Gastrocnemius medialis (tissue), 4 donors: ENCODE data around the gene ABCC10. TPM values are rescaled to one million over a fixed set of nuclear protein-coding genes. Genes with fewer than 3 reads are reported as not detected.
"Not testable (repeated sequence)": the region's sequence is repeated elsewhere in the genome, so short reads cannot be mapped to it uniquely, and the experiment has no call there.

Source experiments
- ATAC-seq, 2 donors: fragments of 150-250 bp; one replicate each; pipeline ENCODE4 v1.9.1; 2016
- DNase-seq, 2 donors: peaks; one replicate each; pipeline ENCODE4 v3.0.0-alpha.2; 2019
- H3K27ac ChIP-seq, 4 donors: fragments of 200-600 bp; sonication (generic); 1 replicate in 1 of 4; 2 replicates in 3 of 4; pipeline ENCODE4 v1.5.1; 2016 to 2018; ENCODE audit warnings: mild to moderate bottlenecking in 2 of 4, moderate library complexity in 1 of 4
- H3K27me3 ChIP-seq, 3 donors: fragments of 200-600 bp; sonication (generic) in 2 of 3; 1 replicate in 1 of 3; 2 replicates in 2 of 3; pipeline versions ENCODE4 v1.5.1 to v1.6.0; 2016 to 2019; ENCODE audit warnings: mild to moderate bottlenecking in 1 of 3, moderate library complexity in 1 of 3
- H3K36me3 ChIP-seq, 2 donors: fragments of 200-600 bp; sonication (generic) in 1 of 2; one replicate each; pipeline ENCODE4 v1.5.1; 2017 to 2018
- H3K4me1 ChIP-seq, 2 donors: fragments of 200-600 bp; sonication (generic) in 1 of 2; one replicate each; pipeline ENCODE4 v1.5.1; 2016 to 2017; ENCODE audit warnings: mild to moderate bottlenecking in 2 of 2
- H3K4me3 ChIP-seq, 4 donors: fragments of 200-600 bp; sonication (generic) in 3 of 4; 1 replicate in 1 of 4; 2 replicates in 3 of 4; pipeline ENCODE4 v1.5.1; 2016 to 2019; ENCODE audit warnings: mild to moderate bottlenecking in 2 of 4
- H3K9me3 ChIP-seq, 3 donors: fragments of 200-600 bp; sonication (generic) in 2 of 3; 1 replicate in 1 of 3; 2 replicates in 2 of 3; pipeline ENCODE4 v1.5.1; 2016 to 2019
- POLR2A ChIP-seq, 2 donors: fragments of 450-650 bp; IDR thresholded peaks; one replicate each; pipeline ENCODE4 v1.6.1; 2017; ENCODE audit warnings: antibody characterized with exemption in 2 of 2, mild to moderate bottlenecking in 2 of 2, moderate library complexity in 2 of 2
- in situ Hi-C, 4 donors: fragments of 200-750 bp; cut with MboI; loops; one replicate each; pipeline versions ENCODE4 v1.15.0 to v1.8.0; 2017; ENCODE audit warnings: low sequenced_read_pairs in 4 of 4
- intact Hi-C: fragments of 100-400 bp; cut with DNase I; formaldehyde crosslinking; loops from one replicate; pipeline ENCODE4 v1.15.1; 2023; ENCODE audit warnings: low total_unique reads
- total RNA-seq, 4 donors: library from RNA; depleted of rRNA; stranded (reverse); fragments of >200 nt; gene quantifications; one replicate each; pipeline versions ENCODE4 v1.1.0 to v1.2.3, GENCODE V29; 2016
- TF ChIP-seq, protein P1 (sequence below), 5 experiments: fragments of 450-650 bp in 3 of 5; fragments of 200-600 bp in 2 of 5; sonication (generic) in 2 of 5; IDR thresholded peaks in 4 of 5; conservative IDR thresholded peaks in 1 of 5; 1 replicate in 4 of 5; 2 replicates in 1 of 5; pipeline ENCODE4 v1.5.1; 2016 to 2019; ENCODE audit warnings: antibody characterized with exemption in 5 of 5, mild to moderate bottlenecking in 3 of 5, moderate library complexity in 3 of 5

ABCC10 gene
- total RNA-seq, 4 donors from 2014 or later: 5.3 to 11.8 (median 8.6) TPM

DNA sequence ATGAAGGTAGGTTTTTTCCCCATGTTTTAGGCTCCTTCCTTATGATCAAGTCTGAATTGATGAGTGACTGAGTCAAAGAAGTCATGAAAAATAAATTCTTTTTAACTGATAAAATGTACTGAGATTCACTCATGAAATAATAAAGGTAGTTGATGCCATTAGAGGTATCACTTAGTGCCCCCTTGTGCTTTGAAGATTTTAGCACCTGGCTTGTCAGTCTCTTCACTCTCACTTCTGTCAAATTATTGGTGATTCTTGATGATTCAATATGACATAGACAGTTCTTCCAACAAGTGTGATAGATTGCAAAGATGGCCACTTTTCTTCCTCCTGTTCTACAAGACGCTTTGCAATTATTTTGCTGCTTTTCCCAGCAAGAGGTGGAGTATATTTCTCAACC, 32.2 kb downstream of the ABCC10 start:
- Histone ChIP-seq H3K4me1 (peaks cover 3 to 6% of the 10 kb centered on the region in 2 donors), H3K4me3 (no peak overlapping the region), H3K27me3 (peaks cover 28 to 55% (median 34%) of the 10 kb centered on the region in 3 donors), H3K9me3 (no peaks in the 10 kb centered on the region), H3K27ac (no peak overlapping the region), H3K36me3 (no peaks in the 10 kb centered on the region)
- intact Hi-C loops (no loop called here), in situ Hi-C loops (loop anchor here in 2 of 4 donors (10.0 kb wide), 1 partner anchor 45 kb away; no protein-coding TSS in a partner anchor)
- TF ChIP-seq, protein P1, sequence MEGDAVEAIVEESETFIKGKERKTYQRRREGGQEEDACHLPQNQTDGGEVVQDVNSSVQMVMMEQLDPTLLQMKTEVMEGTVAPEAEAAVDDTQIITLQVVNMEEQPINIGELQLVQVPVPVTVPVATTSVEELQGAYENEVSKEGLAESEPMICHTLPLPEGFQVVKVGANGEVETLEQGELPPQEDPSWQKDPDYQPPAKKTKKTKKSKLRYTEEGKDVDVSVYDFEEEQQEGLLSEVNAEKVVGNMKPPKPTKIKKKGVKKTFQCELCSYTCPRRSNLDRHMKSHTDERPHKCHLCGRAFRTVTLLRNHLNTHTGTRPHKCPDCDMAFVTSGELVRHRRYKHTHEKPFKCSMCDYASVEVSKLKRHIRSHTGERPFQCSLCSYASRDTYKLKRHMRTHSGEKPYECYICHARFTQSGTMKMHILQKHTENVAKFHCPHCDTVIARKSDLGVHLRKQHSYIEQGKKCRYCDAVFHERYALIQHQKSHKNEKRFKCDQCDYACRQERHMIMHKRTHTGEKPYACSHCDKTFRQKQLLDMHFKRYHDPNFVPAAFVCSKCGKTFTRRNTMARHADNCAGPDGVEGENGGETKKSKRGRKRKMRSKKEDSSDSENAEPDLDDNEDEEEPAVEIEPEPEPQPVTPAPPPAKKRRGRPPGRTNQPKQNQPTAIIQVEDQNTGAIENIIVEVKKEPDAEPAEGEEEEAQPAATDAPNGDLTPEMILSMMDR (IDR thresholded peaks at IDR 0.05 in 4 of 5, conservative IDR thresholded peaks at IDR 0.05 in 1 of 5): no peak
- TF ChIP-seq POLR2A (IDR thresholded peaks at IDR 0.05): no peak
- no peak for DNase-seq
- ATAC-seq: no peak

DNA sequence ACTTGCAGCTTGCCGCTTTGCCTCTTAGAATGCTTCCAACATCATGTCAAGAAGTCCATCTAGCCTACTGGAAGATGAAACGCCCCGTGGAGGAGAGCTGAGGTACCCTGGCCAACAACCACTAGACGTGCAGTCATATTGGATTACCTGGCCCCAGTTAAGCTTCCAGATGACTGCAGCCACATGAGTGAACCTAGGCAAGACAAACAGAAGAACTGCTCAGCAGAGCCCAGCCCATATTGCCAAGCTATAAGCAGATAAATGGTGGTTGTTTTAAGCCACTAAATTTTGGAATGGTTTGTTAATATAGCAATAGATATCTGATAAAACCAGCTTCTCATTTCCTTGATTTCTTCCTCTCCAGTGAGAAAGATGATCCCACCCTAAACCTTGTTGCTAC, 32.7 kb downstream of the ABCC10 start:
- Histone ChIP-seq H3K9me3 (no peaks in the 10 kb centered on the region), H3K4me1 (peaks cover under 1 to 3% of the 10 kb centered on the region in 2 donors), H3K4me3 (no peak overlapping the region), H3K27ac (no peak overlapping the region), H3K36me3 (no peaks in the 10 kb centered on the region), H3K27me3 (peaks cover 28 to 50% (median 29%) of the 10 kb centered on the region in 3 donors)
- TF ChIP-seq POLR2A (IDR thresholded peaks at IDR 0.05): no peak
- TF ChIP-seq, protein P1 (IDR thresholded peaks at IDR 0.05 in 4 of 5, conservative IDR thresholded peaks at IDR 0.05 in 1 of 5): no peak
- intact Hi-C loops (no loop called here), in situ Hi-C loops (loop anchor here in 2 of 4 donors (5.0 kb wide), 1 partner anchor 42 kb away; no protein-coding TSS in a partner anchor)
- DNase-seq (no peak), ATAC-seq (no peak)

DNA sequence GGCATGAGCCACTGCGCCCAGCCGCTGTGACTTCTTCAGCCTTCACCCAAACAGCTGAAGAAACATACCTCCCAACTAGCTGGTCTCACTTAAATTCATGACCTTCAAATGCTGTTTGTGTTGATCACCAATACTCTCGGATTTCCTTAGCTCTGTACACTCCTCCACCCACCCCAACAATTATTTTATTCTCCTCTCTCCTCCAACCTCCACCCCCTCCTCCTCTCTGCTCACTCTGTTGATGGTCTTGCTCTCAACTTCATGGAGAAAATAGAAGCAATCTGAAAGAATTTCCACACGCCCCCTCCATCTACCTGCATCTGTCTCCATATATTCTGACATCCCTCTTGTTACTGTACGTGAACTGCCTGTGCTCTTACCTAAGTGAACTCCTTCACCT, 34.6 kb downstream of the ABCC10 start:
- DNase-seq (no peak), ATAC-seq (no peak)
- Histone ChIP-seq H3K36me3 (no peaks in the 10 kb centered on the region), H3K9me3 (no peaks in the 10 kb centered on the region), H3K27ac (no peak overlapping the region), H3K27me3 (peaks cover 15 to 34% (median 20%) of the 10 kb centered on the region in 3 donors), H3K4me1 (no peaks in the 10 kb centered on the region), H3K4me3 (no peak overlapping the region)
- in situ Hi-C loops (loop anchor here in 2 of 4 donors (5.0 kb wide), 1 partner anchor 40 kb away; no protein-coding TSS in a partner anchor), intact Hi-C loops (no loop called here)
- TF ChIP-seq POLR2A (IDR thresholded peaks at IDR 0.05): no peak
- TF ChIP-seq, protein P1 (IDR thresholded peaks at IDR 0.05 in 4 of 5, conservative IDR thresholded peaks at IDR 0.05 in 1 of 5): no peak

DNA sequence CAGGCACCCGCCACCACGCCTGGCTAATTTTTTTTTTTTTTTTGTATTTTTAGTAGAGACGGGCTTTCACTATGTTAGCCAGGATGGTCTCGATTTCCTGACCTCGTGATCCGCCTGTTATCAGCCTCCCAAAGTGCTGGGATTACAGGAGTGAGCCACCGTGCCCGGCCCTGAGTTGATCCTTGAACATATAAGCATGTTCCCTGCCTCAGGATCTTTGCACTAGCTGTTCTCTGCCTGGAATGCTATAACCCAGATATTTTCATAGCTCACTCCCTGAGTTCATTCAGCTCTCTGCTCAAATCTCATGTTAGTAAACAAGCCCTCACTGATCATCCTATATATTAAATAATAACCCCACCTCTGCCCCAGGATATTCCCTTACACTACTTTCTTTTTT, 37.0 kb downstream of the ABCC10 start:
- no peaks in the 10 kb centered on the region for H3K9me3 ChIP-seq
- H3K36me3 ChIP-seq: no peaks in the 10 kb centered on the region
- in situ Hi-C loops: loop anchor here in 2 of 4 donors (5.0 kb wide), 1 partner anchor 38 kb away; no protein-coding TSS in a partner anchor
- H3K4me1 ChIP-seq: no peaks in the 10 kb centered on the region
- no peak for DNase-seq
- H3K4me3 ChIP-seq: no peak overlapping the region
- TF ChIP-seq POLR2A (IDR thresholded peaks at IDR 0.05): no peak
- TF ChIP-seq, protein P1 (IDR thresholded peaks at IDR 0.05 in 4 of 5, conservative IDR thresholded peaks at IDR 0.05 in 1 of 5): no peak
- intact Hi-C loops: no loop called here
- ATAC-seq: no peak
- no peak overlapping the region for H3K27ac ChIP-seq
- peaks cover 3 to 12% (median 6%) of the 10 kb centered on the region in 3 donors for H3K27me3 ChIP-seq

DNA sequence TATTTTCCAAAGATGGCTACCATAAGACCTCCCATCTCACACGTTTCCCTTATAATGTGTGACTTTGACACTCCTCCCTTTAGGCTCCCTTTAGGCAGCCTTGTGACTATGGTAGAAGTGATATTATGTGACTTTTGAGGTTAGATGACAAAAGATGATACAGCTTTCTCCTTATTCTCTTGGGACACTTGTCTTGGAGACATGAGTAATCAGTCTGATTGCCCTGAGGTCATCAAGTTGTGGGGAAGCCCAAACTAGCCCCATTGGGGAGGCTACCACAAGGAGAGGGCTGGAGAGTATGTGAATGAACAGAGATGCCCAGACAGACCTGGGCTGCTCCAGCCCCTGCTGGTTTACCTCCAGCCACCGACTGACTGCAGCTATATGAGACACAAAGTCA, 38.6 kb downstream of the ABCC10 start:
- DNase-seq (no peak), ATAC-seq (no peak)
- intact Hi-C loops: no loop called here
- TF ChIP-seq, protein P1 (IDR thresholded peaks at IDR 0.05 in 4 of 5, conservative IDR thresholded peaks at IDR 0.05 in 1 of 5): no peak
- no peak for TF ChIP-seq POLR2A (IDR thresholded peaks at IDR 0.05)
- Histone ChIP-seq H3K27me3 (peaks cover 0 to 6% (median 3%) of the 10 kb centered on the region in 3 donors), H3K9me3 (no peaks in the 10 kb centered on the region), H3K4me3 (no peak overlapping the region), H3K4me1 (no peaks in the 10 kb centered on the region), H3K36me3 (no peaks in the 10 kb centered on the region), H3K27ac (no peak overlapping the region)
- in situ Hi-C loops: no loop called here

DNA sequence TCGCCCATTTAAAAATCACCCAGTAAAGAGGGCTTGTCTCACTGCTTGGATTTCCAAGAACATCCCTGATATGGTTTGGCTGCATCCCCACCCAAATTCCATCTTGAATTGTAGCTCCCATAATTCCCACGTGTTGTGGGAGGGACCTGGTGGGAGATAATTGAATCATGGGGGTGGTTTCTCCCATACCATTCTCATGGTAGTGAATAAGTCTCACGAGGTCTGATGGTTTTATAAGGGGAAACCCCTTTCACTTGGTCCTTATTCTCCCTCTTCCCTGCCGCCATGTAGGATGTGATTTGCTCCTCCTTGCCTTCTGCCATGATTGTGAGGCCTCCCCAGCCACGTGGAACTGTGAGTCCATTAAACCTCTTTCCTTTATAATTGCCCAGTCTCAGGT, 39.9 kb downstream of the ABCC10 start:
- ATAC-seq, DNase-seq, intact Hi-C loops, in situ Hi-C loops, H3K27me3 ChIP-seq, H3K27ac ChIP-seq, H3K9me3 ChIP-seq, H3K36me3 ChIP-seq, H3K4me3 ChIP-seq, H3K4me1 ChIP-seq: not testable (repeated sequence)
